Muscle of arm (tissue), 12 donors: Measurements from ENCODE around the gene PRKCA. TPM values are rescaled to one million over a fixed set of nuclear protein-coding genes. Genes with fewer than 3 reads are reported as not detected.

ENCODE experiments used
- DNase-seq: peaks from one replicate; pipeline ENCODE4 v3.0.0-alpha.2; 2013
- polyA plus RNA-seq, 12 donors: library from polyadenylated mRNA; unstranded; fragments of 120-200 nt; gene quantifications; one replicate each; pipeline ENCODE4 v1.2.1, GENCODE V29; 2013; ENCODE audit not compliant: insufficient read length in 12 of 12

The PRKCA gene
- polyA plus RNA-seq, 12 donors: 2.5 to 9.1 (median 3.4) TPM; not detected in 1

DNA sequence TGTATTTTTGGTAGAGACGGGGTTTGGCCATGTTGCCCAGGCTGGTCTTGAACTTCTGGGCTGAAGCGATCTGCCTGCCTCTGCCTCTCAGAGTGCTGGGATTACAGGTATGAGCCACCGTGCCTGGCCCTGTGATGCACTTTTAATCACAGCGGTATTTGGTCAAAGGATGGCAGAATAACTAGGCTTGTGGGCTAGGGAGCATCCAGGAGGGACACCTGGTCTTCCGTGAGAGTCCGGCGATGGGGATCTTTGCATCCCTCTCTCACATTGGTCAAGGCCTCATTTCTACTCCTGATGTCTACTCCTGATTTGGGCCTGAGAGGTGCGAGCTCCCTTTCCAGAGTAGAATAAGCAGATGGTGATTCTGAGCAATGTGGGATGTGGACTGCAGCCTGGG, 274.6 kb downstream of the PRKCA start:
- no peak for DNase-seq

DNA sequence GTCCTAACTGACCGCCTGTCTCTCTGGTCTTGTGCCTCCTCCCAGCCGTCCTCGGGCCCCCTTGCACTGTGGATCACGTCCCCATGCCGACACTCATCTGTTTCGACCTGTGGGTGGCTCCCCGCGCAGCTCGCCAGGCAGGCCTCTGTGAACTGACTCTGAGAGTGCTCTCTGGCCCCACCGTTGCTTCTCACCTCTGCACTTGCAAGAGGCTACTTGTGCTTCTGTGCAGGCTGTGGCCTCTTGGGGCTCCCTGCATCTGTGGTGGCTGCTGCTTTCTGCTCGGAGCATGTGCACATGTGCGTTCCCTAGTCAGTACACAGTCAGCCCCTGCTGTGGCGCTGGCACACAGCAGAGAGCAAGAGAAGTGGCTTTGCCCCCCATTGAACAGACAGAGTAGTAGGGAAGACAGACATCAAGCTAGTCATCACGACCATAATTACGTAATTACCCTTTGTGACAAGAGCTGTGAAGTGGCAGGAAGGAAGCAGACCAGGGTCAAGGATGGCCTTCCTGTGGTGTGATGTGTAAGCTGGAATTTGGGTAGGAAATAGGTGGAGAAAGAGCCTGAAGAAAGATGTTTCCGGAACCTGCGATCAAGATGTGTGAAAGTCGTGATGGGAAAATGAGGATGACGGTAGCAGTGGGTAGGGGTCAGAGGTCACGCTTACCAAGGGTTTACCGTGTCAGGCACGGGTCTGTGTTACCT, 276.5 kb downstream of the PRKCA start:
- DNase-seq: no peak

- no peak for DNase-seq
Measured at GRCh38 chr17:66579556-66579955, 277.1 kb downstream of the PRKCA start.

DNA sequence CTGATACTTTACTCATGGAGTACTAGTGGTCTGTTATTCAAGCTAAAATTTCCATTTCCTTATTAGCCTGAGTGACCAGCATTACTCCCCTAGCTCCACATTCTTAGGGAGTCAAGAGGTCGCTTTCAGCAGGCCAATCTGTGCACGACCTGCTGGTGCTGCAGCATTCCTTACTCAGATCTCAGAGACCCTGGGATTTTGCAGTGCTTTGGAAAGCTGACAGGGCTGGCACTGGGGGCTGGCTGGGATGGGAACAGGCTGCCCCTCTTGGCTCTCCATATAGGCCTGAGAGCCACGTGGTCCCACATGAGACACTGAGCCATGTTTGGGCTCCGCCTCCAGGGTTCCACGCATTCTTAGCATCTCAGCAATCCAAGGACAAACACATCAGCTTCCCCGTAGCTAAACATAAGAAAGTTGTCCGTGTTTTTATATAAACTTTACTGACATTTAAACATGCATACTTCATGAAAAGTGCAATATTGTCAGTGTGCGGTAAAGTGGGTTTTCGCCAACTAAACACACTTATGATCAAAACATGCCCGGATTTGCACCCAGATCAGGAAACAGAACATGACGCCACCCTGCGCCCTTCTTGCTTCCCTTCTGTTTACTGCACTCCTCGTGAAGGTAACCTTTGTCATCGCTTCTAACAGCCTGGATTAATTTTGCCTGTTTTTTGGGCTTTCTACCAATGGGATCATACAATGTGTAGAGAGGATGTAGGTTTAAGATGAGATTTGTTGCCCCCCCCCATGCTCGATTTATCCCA, 278.0 kb downstream of the PRKCA start:
- DNase-seq: peak; percentile 26

GRCh38 chr17:66580956-66581391, 278.6 kb downstream of the PRKCA start:
- DNase-seq: peak; percentile 86

DNA sequence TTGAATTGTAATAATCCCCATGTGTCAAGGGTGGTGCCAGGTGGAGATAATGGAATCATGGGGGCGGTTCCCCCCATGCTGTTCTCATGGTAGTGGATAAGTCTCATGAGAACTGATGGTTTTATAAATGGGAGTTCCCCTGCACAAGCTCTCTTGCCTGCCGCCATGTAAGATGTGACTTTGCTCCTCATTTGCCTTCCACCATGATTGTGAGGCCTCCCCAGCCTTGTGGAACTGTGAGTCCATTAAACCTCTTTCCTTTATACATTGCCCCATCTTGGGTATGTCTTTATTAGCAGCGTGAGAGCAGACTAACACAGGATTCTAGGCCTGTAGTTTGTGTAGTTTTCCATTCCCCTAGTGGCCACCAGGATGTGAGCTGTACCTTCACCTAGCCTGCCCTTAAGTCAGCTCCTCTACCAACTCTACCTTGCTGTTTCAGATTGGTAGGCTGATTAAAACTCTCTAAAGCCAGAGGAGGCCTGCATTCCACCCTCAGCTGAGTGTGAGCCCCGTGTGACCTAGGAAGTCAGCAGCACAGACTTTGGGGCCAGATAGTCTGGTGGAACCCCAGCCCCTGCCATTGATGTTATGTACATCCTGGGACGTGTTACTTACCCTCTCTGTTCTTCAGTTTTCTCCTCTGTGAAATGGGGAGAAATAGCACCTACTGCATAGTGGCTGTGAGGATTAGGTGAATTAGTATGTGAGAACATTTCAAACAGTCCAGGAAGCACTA, 280.1 kb downstream of the PRKCA start:
- no peak for DNase-seq

DNA sequence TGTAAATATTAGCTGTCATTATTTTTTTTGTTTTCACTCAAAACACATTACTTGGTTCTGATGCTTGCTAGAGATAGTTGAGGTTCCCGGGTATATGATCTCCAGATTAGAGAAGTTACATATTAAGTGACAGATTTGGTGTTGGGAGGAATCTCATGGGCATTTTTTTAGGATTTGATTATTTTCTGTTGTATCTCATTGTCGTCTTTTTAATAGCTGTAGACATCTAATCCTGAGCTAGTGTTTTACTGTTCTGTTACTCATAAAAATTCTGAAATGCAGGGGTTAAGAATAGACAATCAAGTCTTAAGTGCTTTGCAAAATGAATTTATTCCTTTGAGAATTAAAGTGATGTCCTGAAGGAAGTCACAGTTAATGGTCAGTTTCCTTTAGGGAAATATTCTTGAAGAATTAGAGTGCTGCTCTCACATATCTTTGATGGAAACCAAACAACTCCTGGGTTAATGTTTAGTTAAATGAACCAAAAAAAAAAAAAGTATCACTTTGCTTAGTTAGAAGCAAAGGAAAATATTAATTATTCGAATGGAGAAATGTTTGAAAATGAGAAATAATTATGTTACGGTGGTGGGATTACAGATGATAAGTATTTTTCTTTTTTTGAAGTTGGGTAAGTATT, 280.8 kb downstream of the PRKCA start:
- no peak for DNase-seq

- no peak for DNase-seq
Measured at GRCh38 chr17:66584927-66585326, 282.5 kb downstream of the PRKCA start.

- DNase-seq: no peak
Measured at GRCh38 chr17:66585472-66585871, 283.1 kb downstream of the PRKCA start.

DNA sequence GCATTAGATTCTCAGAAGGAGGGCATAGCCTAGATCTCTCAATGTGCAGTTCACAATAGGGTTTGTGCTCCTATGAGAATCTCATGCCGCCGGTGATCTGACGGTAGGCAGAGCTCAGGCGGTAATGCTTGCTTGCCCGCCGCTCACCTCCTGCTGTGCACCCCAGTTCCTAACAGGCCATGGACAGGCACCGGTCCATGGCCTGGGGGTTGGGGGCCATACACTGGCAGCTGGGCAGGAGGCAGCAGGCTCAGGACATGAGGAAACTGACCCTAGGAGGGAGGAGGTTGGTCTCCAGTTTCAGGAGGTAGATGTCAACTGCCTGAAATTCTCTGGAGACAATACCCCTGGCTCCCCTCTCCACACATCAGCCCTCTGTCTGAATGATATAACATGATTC, 287.5 kb downstream of the PRKCA start:
- DNase-seq: no peak

DNA sequence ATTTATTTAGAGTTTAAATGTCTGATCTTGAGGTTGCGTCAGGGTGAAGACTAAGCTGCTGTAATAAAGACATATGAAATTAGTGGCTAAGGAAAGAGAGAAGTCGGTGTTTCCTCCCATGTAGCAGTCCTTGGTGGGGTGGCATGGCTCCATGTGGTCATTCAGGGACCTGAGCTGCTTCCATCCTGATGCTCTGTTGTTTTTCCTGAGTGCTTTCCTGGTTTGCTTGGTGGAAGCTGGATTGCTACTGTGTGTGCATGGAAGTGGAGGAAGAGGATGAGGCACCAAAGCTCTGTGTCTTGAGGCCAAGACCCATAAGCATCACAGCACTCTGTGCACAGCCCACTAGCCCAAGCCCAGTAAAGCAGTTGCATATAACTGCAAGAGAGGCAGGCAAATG, 290.7 kb downstream of the PRKCA start:
- DNase-seq: no peak

GRCh38 chr17:66595893-66596292, 293.5 kb downstream of the PRKCA start:
- no peak for DNase-seq

GRCh38 chr17:66602659-66603384, 300.4 kb downstream of the PRKCA start:
- DNase-seq: peak; percentile 26

DNA sequence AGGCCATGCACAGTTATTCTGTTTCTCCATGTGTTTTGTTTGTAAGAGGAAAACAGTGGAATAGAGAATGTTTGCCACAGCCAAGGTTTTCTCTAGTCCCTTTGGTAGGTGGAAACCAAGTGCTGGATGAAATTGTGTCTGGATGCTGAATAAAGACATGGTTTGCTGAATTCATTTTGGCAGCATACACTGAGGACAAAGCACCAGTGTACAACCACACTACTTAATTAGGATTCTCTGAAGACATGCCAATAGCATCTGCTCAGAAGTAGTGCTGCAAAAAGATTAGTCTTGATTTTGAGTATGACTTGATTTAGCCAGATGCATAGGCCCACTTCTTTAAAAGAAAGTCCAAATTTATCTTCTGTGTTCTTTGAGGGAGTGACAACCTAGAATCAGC, 302.0 kb downstream of the PRKCA start:
- peak; percentile 25 for DNase-seq

DNA sequence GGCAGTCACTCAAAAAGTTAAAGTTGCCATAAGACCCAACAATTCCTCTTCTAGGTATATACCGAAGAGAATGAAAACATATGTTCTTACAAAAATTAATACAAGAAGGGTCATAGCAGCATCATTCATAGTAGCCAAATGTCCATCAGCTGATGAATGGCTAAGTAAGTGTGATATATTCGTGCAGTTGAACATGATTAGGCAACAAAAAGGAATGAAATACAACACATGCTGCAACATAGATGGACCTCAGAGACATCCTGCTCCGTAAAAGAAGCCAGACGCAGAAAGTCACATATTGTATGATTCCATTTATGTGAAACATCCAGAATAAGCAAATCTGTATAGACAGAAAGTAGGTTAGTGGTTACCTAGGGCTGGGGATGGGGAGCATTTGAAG, 303.1 kb downstream of the PRKCA start:
- DNase-seq: no peak

- DNase-seq: no peak
Measured at GRCh38 chr17:66610361-66611133, 308.1 kb downstream of the PRKCA start.

DNA sequence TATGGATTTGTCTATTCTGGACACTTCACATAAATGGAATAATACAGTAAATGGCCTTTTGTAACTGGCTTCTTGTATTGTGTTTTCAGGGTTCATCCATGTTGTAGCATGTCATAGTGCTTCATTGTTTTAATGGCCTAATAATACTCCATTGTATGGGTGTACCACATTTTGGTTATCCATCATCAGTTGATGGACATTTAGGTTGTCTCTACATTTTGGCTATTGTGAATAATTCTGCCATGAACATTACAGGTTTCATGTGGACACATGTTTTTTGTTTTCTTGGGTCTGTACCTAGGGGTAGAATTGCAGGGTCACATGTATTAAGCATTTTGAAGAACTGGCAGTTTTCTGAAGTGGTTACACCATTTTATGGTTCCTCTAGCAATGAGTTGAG, 309.0 kb downstream of the PRKCA start:
- DNase-seq: no peak

DNA sequence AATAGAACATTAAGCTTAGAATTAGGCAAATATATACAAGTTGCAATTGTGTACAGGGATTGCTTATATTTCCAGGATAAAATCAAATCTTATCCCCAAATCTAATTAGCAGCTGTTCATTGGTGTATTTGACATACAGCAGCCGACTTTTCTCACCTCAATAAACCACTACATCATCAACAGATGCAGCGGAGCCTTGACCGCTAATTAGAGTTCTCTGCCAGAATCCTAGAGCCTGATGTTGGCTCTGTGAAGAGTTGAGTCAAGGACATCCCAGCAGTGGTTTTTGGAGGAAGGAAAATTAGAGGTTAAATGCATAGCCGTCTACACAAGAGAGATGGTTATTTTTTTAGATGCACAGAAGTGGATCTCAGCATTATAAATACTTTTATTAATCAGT, 310.6 kb downstream of the PRKCA start:
- DNase-seq: no peak

DNA sequence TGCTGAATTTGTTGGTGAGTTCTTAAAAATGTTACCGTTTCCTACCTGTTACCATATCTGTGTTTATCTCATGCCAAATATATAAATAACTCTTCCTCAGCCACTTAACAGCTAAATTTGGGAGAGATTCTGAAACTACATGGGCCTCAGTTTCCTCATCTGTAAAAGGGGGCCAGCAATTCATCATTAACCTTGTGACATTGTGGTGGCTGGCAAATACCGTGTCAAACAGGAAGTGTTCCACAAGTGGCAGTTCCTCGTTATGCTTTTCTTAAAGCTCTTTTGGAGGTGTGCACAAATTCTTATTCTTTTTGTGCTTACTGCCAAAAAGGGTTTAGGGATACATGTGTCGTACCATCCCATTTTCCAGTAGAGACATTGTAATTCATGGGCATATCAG, 312.1 kb downstream of the PRKCA start:
- no peak for DNase-seq

DNA sequence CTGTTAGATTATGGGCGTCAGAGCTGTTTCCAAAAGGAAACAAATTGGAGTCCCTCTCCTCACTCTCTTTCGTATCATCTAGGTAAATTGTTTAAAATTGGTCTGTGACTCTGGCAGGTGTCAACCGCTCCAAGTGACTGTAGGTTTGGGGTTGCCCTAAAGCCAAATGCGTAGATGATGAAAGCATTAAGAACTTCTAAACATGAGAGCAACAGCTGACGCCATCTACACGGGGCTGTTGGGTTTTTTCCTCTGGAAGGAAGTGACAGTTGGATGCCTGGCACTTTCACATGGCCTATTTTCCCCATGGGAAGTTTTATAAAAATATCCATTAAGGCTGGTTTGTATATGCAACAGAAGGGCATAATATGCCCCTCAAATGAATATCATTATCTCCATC, 316.8 kb downstream of the PRKCA start:
- DNase-seq: no peak

DNA sequence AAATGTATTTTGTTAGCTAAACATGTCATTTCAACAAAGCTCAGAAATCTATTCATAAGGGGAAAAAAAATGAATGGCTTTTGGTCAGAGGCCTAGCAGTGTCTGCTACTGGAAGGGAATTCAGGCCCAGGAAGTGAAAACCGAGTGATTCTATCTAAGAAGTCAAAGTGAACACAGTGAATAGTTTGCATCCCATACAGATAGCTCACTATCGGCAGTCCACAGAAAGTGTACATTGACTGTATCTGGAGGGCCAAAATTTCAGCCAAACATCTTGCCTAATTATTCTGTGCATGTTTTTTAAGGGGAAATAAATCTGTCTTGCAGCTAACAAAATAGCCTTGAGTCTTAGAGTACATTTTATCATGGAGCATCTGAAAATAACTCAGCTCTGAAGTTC, 318.1 kb downstream of the PRKCA start:
- no peak for DNase-seq
